ENCODE data around the gene PSMG3. TPM values are rescaled to one million over a fixed set of nuclear protein-coding genes. Genes with fewer than 3 reads are reported as not detected.

PSMG3 gene
- total RNA-seq, 2 experiments from 2014 or later: 13.3 to 13.8 TPM

DNA sequence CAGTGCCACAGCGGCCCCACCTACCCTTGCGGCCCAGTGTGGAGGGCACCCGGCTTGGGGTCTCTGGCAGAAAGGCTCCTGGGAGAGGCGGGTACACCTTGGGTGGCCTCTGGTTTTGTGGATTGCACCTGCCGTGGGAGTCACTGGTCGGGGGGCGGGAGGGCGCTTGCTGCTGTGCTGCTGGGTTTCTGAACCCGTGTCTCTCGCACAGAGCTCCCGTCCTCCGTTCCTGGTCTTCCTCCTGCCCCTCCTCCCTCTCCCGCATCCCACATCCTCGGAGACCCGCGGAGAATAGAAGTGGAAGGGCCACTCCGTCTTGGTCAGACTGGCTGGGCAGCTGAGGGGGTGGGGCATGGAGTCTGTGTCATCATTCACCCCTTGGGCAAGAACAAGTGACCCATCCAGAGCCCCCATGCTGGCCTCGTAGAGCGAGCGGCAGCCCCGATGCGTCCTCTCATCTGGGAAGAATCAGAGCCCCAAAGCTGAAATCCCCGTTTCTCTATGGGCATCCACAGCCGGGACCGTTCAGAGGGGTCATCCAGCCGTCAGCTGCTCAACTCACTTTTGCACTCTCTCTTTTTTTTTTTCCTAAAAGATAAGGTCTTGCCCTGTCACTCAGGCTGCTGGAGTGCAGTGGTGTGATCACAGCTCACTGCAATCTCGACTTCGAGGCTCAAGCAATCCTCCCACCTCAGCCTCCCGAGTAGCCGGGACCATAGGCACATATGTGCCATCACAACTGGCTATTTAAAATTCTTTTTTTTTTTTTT is 35.3 kb downstream of the PSMG3 start:
- peaks cover 32% of the 10 kb centered on the region for H3K4me1 Mint-ChIP-seq (ENCODE audit: low read depth)
- H3K9me3 Mint-ChIP-seq: no peaks in the 10 kb centered on the region
- ATAC-seq (ENCODE audit: poor library complexity) (no peak), DNase-seq (peak in 1 of 14 experiments; percentile 6)
- no peaks in the 10 kb centered on the region for H3K27me3 ChIP-seq (ENCODE audit: control insufficient read depth in 1 of 2, insufficient read depth in 2 of 2, low read length in 2 of 2)
- peaks cover 36% of the 10 kb centered on the region for H3K36me3 Mint-ChIP-seq (ENCODE audit: low read depth)
- POLR2A ChIA-PET: interaction anchor here (0.7 kb wide), 1 partner anchor 10 kb away, joined by 3 read pairs; no protein-coding TSS in a partner anchor
- no peak overlapping the region for H3K4me3 ChIP-seq (ENCODE audit: low read length)
- CTCF ChIA-PET: interaction anchor here (1.1 to 1.4 kb wide), 2 partner anchors 22 to 60 kb away, joined by 3 to 6 read pairs; partner anchors contain the start of gene TMEM184A
- H3K27ac Mint-ChIP-seq: peak overlapping the region; percentile 67
- TF ChIP-seq, protein P1, sequence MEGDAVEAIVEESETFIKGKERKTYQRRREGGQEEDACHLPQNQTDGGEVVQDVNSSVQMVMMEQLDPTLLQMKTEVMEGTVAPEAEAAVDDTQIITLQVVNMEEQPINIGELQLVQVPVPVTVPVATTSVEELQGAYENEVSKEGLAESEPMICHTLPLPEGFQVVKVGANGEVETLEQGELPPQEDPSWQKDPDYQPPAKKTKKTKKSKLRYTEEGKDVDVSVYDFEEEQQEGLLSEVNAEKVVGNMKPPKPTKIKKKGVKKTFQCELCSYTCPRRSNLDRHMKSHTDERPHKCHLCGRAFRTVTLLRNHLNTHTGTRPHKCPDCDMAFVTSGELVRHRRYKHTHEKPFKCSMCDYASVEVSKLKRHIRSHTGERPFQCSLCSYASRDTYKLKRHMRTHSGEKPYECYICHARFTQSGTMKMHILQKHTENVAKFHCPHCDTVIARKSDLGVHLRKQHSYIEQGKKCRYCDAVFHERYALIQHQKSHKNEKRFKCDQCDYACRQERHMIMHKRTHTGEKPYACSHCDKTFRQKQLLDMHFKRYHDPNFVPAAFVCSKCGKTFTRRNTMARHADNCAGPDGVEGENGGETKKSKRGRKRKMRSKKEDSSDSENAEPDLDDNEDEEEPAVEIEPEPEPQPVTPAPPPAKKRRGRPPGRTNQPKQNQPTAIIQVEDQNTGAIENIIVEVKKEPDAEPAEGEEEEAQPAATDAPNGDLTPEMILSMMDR (IDR thresholded peaks at IDR 0.05): no peak
- peak overlapping the region in 1 of 2 donors; percentile 95 for H3K27ac ChIP-seq (ENCODE audit: low read depth in 1 of 2, low read length in 2 of 2)
- H3K27me3 Mint-ChIP-seq: peaks cover 4% of the 10 kb centered on the region
- intact Hi-C loops (cut with DNase I, micrococcal nuclease): loop anchor here in 1 of 2 experiments (5.0 kb wide), 1 partner anchor 38 kb away; the partner anchor contains the start of gene PSMG3
- H3K4me3 Mint-ChIP-seq: peak overlapping the region; percentile 34
- H3K9me3 ChIP-seq (ENCODE audit: control insufficient read depth in 1 of 2, insufficient read depth in 1 of 2, low read length in 2 of 2): no peaks in the 10 kb centered on the region
- H3K4me1 ChIP-seq (ENCODE audit: insufficient read depth, low read length): peaks cover 46% of the 10 kb centered on the region
- peaks cover 38% of the 10 kb centered on the region for H3K36me3 ChIP-seq (ENCODE audit: insufficient read depth, low read length)

DNA sequence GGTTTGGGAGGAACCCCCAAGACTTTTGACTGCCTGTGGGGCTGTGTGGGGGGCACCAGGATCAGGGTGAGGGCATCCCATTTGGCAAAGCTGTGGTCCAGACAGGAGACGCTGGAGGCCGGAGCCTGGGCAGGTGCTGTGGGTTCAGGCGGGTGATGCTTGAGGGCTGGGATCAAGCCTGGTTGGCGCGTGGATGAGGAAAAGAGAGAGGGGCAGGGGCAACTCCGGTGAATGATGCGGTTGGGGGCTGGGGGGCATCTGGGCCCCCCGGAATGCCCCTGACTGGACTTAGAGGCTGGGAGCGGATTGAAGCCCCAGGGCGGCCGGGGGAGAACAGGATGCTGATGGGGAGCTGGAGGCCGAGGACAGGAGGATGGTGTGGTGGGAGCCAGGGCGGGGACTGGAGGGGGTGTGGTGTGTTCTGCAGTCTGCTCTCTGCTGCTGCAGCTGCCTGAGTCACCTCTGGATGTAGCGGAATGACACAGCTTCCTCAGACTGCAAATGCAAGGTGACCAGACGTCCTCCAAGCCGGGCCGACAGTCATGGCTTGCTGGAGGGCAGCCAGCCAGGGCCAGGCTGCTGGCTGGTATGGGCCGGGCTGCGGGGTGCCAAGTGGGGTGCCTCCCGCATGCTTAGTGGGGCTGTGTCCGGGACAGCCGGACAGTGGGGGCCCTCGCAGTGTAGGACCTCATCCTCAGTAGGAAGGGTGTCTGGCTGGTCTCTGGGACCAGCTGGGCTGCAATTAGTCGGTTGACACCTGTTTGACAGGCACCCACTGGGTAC is 36.1 kb downstream of the PSMG3 start:
- intact Hi-C loops (cut with DNase I, micrococcal nuclease): loop anchor here (1.0 to 5.0 kb wide), 3 partner anchors 27 to 39 kb away; partner anchors contain the start of gene PSMG3 (in 1 of the 2)
- TF ChIP-seq, protein P1 (IDR thresholded peaks at IDR 0.05): no peak
- Mint-ChIP-seq H3K36me3 (ENCODE audit: low read depth) (peaks cover 36% of the 10 kb centered on the region), H3K27me3 (peaks cover 4% of the 10 kb centered on the region), H3K27ac (peak overlapping the region; percentile 100), H3K4me1 (ENCODE audit: low read depth) (peaks cover 32% of the 10 kb centered on the region), H3K9me3 (no peaks in the 10 kb centered on the region), H3K4me3 (peak overlapping the region; percentile 95)
- ChIA-PET CTCF (interaction anchor here (1.1 to 2.1 kb wide), 4 partner anchors 22 to 60 kb away, joined by 3 to 12 read pairs (median 6); partner anchors contain the start of gene TMEM184A), POLR2A (no interaction called here)
- peak in 6 of 14 experiments; percentile 13 to 69 (median 28) for DNase-seq
- Histone ChIP-seq H3K27ac (ENCODE audit: low read depth in 1 of 2, low read length in 2 of 2) (peak overlapping the region; percentile 88 to 95), H3K9me3 (ENCODE audit: control insufficient read depth in 1 of 2, insufficient read depth in 1 of 2, low read length in 2 of 2) (no peaks in the 10 kb centered on the region), H3K36me3 (ENCODE audit: insufficient read depth, low read length) (peaks cover 30% of the 10 kb centered on the region), H3K4me1 (ENCODE audit: insufficient read depth, low read length) (peaks cover 46% of the 10 kb centered on the region), H3K4me3 (ENCODE audit: low read length) (peak overlapping the region; percentile 75), H3K27me3 (ENCODE audit: control insufficient read depth in 1 of 2, insufficient read depth in 2 of 2, low read length in 2 of 2) (no peaks in the 10 kb centered on the region)
- ATAC-seq (ENCODE audit: poor library complexity): no peak

DNA sequence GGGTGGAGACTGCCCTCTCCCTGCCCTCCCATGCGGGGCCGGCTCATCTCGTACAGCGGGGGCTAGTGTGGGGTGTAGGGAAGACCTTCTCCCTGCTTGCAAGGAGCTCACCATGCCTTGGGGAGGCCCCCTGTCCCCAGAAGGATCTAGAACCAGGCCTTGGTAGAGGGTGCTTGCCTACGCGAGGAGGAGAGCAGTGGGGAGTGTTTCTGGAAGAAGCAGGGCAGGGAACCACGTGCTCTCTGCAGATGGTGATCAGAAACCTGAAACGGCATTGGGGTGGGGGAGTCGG is 36.6 kb downstream of the PSMG3 start:
- Mint-ChIP-seq H3K27ac (peak overlapping the region; percentile 100), H3K36me3 (ENCODE audit: low read depth) (peaks cover 36% of the 10 kb centered on the region), H3K9me3 (no peaks in the 10 kb centered on the region), H3K27me3 (peaks cover 4% of the 10 kb centered on the region), H3K4me3 (peak overlapping the region; percentile 95), H3K4me1 (ENCODE audit: low read depth) (peaks cover 32% of the 10 kb centered on the region)
- TF ChIP-seq, protein P1 (IDR thresholded peaks at IDR 0.05): no peak
- no peak for DNase-seq
- Histone ChIP-seq H3K4me3 (ENCODE audit: low read length) (peak overlapping the region; percentile 75), H3K36me3 (ENCODE audit: insufficient read depth, low read length) (peaks cover 25% of the 10 kb centered on the region), H3K9me3 (ENCODE audit: control insufficient read depth in 1 of 2, insufficient read depth in 1 of 2, low read length in 2 of 2) (no peaks in the 10 kb centered on the region), H3K4me1 (ENCODE audit: insufficient read depth, low read length) (peaks cover 46% of the 10 kb centered on the region), H3K27me3 (ENCODE audit: control insufficient read depth in 1 of 2, insufficient read depth in 2 of 2, low read length in 2 of 2) (no peaks in the 10 kb centered on the region), H3K27ac (ENCODE audit: low read depth in 1 of 2, low read length in 2 of 2) (peak overlapping the region; percentile 88 to 95)
- ATAC-seq (ENCODE audit: poor library complexity): no peak
- CTCF ChIA-PET: interaction anchor here (1.9 to 2.1 kb wide), 2 partner anchors 23 to 27 kb away, joined by 7 to 12 read pairs; partner anchors contain the start of gene TMEM184A
- intact Hi-C loops (cut with DNase I, micrococcal nuclease): loop anchor here (1.0 to 5.0 kb wide), 3 partner anchors 26 to 39 kb away; partner anchors contain the start of gene PSMG3 (in 1 of the 2)
- POLR2A ChIA-PET: interaction anchor here (1.2 kb wide), 1 partner anchor 387 kb away, joined by 3 read pairs; no protein-coding TSS in a partner anchor
